ENCODE data around the gene POLA2.
"Not testable (repeated sequence)": the region's sequence is repeated elsewhere in the genome, so short reads cannot be mapped to it uniquely, and the experiment has no call there.

The POLA2 gene

DNA sequence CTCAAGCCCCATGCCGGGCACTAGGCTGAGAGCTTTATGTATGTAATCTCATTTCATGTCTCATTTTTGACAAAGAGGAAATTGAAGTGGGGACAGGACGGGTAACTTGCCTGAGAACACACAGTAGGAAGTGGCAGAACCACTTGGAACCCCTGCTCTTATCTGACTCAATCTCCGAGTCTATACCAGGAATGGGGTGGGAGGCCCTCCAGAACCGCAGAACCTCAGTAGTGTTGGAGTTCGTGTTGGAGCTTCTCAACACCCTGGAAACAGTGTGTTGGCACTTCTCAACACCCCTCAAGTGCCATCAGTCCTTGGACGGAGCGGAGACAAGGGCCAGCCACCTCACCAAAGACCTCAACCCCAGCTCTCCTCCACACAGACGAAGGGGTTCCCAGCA, 38.8 kb upstream of the POLA2 start:
- no peak for DNase-seq (ENCODE audit: low spot score)
- in situ Hi-C loops (cut with MboI; ENCODE audit: low pct_unique_long_range_greater_than_20kb, low sequenced_read_pairs, unreplicated experiment), result no loop called here
- TF ChIP-seq CTCF (IDR thresholded peaks at IDR 0.05; ENCODE audit: extremely low read depth, insufficient read depth, missing control alignments), result no peak

DNA sequence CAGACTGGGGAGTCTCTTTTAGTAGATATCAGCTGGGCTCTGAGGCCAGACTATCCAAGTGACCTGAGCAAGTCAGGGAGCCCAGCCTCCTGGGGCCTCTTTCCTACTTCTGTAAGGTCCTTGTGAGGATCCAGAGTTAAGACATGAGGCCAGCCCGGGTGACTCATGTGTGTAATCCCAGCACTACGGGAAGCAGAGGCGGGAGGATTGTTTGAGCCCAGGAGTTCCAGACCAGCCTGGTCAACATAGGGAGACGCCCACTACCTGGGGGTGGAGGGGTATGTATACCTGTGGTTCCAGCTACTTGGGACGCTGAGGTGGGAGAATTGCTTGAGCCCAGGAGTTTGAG, 36.9 kb upstream of the POLA2 start:
- in situ Hi-C loops (cut with MboI; ENCODE audit: low pct_unique_long_range_greater_than_20kb, low sequenced_read_pairs, unreplicated experiment), result no loop called here
- DNase-seq (ENCODE audit: low spot score), result no peak
- TF ChIP-seq CTCF (IDR thresholded peaks at IDR 0.05; ENCODE audit: extremely low read depth, insufficient read depth, missing control alignments), result no peak

- peak; percentile 51 for TF ChIP-seq CTCF (IDR thresholded peaks at IDR 0.05; ENCODE audit: extremely low read depth, insufficient read depth, missing control alignments)
- peak; percentile 80 for DNase-seq (ENCODE audit: low spot score)
- in situ Hi-C loops (cut with MboI; ENCODE audit: low pct_unique_long_range_greater_than_20kb, low sequenced_read_pairs, unreplicated experiment), result no loop called here
Measured at GRCh38 chr11:65225279-65226102, 36.3 kb upstream of the POLA2 start.

- no peak for DNase-seq (ENCODE audit: low spot score)
- in situ Hi-C loops (cut with MboI; ENCODE audit: low pct_unique_long_range_greater_than_20kb, low sequenced_read_pairs, unreplicated experiment), result no loop called here
- no peak for TF ChIP-seq CTCF (IDR thresholded peaks at IDR 0.05; ENCODE audit: extremely low read depth, insufficient read depth, missing control alignments)
Measured at GRCh38 chr11:65226103-65226442, 35.7 kb upstream of the POLA2 start.

- in situ Hi-C loops (cut with MboI; ENCODE audit: low pct_unique_long_range_greater_than_20kb, low sequenced_read_pairs, unreplicated experiment), result no loop called here
- no peak for DNase-seq (ENCODE audit: low spot score)
- TF ChIP-seq CTCF (IDR thresholded peaks at IDR 0.05; ENCODE audit: extremely low read depth, insufficient read depth, missing control alignments), result no peak
Measured at GRCh38 chr11:65227879-65228278, 33.9 kb upstream of the POLA2 start.

- no peak for TF ChIP-seq CTCF (IDR thresholded peaks at IDR 0.05; ENCODE audit: extremely low read depth, insufficient read depth, missing control alignments)
- no peak for DNase-seq (ENCODE audit: low spot score)
- in situ Hi-C loops (cut with MboI; ENCODE audit: low pct_unique_long_range_greater_than_20kb, low sequenced_read_pairs, unreplicated experiment), result no loop called here
Measured at GRCh38 chr11:65236194-65237059, 25.3 kb upstream of the POLA2 start.

DNA sequence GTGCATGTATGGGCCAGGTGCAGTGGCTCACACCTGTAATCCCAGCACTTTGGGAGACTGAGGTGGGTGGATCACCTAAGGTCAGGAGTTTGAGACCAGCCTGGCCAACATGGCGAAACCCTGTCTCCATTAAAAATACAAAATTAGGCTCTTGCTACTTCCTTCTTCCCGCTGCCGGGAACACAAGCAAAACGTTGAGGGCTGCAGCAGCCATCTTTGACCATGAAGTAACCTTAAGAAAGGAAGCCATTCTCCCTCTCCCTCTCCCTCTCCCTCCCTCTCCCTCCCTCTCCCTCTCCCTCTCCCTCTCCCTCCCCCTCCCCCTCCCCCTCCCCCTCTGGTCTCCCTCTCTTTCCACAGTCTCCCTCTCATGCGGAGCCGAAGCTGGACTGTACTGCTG, 23.5 kb upstream of the POLA2 start:
- in situ Hi-C loops (cut with MboI; ENCODE audit: low pct_unique_long_range_greater_than_20kb, low sequenced_read_pairs, unreplicated experiment); DNase-seq (ENCODE audit: low spot score): not testable (repeated sequence)
